Stomach smooth muscle (tissue), 2 donors: ENCODE results near the gene NOTO.

Source experiments
- H3K27ac ChIP-seq: one replicate; pipeline ENCODE4 v1.7.0; 2013; ENCODE audit warnings: mild to moderate bottlenecking, low read length, inconsistent platforms
- H3K27me3 ChIP-seq, 2 donors: one replicate each; pipeline ENCODE4 v1.7.0; 2013; ENCODE audit warnings: low read length in 2 of 2; ENCODE audit not compliant: insufficient read depth in 2 of 2, control insufficient read depth in 1 of 2
- H3K36me3 ChIP-seq, 2 donors: one replicate each; pipeline ENCODE4 v1.7.0; 2013; ENCODE audit warnings: low read length in 2 of 2; ENCODE audit not compliant: control insufficient read depth in 2 of 2, insufficient read depth in 2 of 2
- H3K4me1 ChIP-seq: one replicate; pipeline ENCODE4 v1.7.0; 2013; ENCODE audit warnings: low read length; ENCODE audit not compliant: control insufficient read depth, insufficient read depth
- H3K4me3 ChIP-seq, 2 donors: one replicate each; pipeline ENCODE4 v1.7.0; 2013; ENCODE audit warnings: low read length in 2 of 2
- H3K9ac ChIP-seq, 2 donors: one replicate each; pipeline ENCODE4 v1.7.0; 2013; ENCODE audit warnings: low read length in 2 of 2, mild to moderate bottlenecking in 1 of 2
- H3K9me3 ChIP-seq, 2 donors: one replicate each; pipeline ENCODE4 v1.7.0; 2013; ENCODE audit warnings: low read length in 2 of 2; ENCODE audit not compliant: control insufficient read depth in 2 of 2
- donor health status: healthy.
- donor health status: Pancreatic carcinoma.

Gene NOTO

DNA sequence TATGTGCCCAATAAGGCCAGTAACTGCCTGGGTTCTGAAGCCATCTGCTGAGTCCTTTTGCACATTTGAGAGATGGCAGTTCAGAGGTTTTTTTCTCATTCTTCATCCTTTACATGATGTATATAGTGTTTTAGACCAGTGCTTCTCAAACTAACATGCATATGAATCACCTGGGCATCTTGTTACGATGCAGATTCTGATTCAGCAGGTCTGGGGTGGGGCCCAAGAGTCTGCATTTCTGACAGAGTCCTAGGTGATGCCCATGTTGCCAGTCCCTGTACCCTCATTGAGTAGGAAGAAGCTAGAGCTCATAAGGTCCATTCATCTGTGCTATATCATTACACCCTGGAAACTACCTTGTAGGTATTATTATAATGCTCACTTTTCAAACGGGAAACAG, 15.5 kb downstream of the NOTO start:
- Histone ChIP-seq H3K9ac (no peak overlapping the region), H3K4me3 (no peak overlapping the region), H3K27me3 (no peaks in the 10 kb centered on the region), H3K36me3 (peaks cover 14 to 36% of the 10 kb centered on the region in 2 donors), H3K27ac (no peak overlapping the region), H3K9me3 (no peaks in the 10 kb centered on the region), H3K4me1 (peaks cover 8% of the 10 kb centered on the region)

GRCh38 chr2:73218298-73218697, 15.9 kb downstream of the NOTO start:
- no peak overlapping the region for H3K27ac ChIP-seq
- no peaks in the 10 kb centered on the region for H3K27me3 ChIP-seq
- H3K9me3 ChIP-seq, result no peaks in the 10 kb centered on the region
- peaks cover 19 to 41% of the 10 kb centered on the region in 2 donors for H3K36me3 ChIP-seq
- no peak overlapping the region for H3K9ac ChIP-seq
- H3K4me3 ChIP-seq, result no peak overlapping the region
- H3K4me1 ChIP-seq, result peaks cover 8% of the 10 kb centered on the region

DNA sequence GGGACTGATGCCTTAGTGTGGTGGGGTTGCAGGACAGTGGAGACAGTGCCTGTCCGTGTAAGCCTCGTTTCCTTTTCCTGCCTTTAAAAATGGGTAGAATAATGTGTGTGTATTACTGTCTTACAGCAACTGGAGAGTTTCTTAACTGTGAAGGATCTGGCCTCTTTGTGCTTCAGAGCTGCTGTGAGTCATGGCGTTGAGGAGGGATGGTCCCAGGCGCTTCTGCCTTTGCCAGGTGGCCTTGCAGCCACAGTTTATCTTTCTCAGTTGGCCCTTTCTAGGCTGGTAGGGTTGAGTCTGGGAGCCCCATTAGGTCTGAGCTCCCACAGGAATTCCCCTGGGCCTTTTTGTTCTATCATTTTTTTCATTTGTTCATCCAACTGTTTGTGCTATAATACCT, 21.4 kb downstream of the NOTO start:
- H3K9ac ChIP-seq, result no peak overlapping the region
- H3K27ac ChIP-seq, result no peak overlapping the region
- no peaks in the 10 kb centered on the region for H3K4me1 ChIP-seq
- no peak overlapping the region for H3K4me3 ChIP-seq
- H3K36me3 ChIP-seq, result peaks cover 46 to 63% of the 10 kb centered on the region in 2 donors
- H3K27me3 ChIP-seq, result no peaks in the 10 kb centered on the region
- no peaks in the 10 kb centered on the region for H3K9me3 ChIP-seq

- Histone ChIP-seq H3K9me3 (no peaks in the 10 kb centered on the region), H3K36me3 (peaks cover 46 to 56% of the 10 kb centered on the region in 2 donors), H3K9ac (no peak overlapping the region), H3K4me3 (no peak overlapping the region), H3K4me1 (no peaks in the 10 kb centered on the region), H3K27me3 (no peaks in the 10 kb centered on the region), H3K27ac (no peak overlapping the region)
These were observed 23.4 kb downstream of the NOTO start for GRCh38 chr2:73225513-73226360.

DNA sequence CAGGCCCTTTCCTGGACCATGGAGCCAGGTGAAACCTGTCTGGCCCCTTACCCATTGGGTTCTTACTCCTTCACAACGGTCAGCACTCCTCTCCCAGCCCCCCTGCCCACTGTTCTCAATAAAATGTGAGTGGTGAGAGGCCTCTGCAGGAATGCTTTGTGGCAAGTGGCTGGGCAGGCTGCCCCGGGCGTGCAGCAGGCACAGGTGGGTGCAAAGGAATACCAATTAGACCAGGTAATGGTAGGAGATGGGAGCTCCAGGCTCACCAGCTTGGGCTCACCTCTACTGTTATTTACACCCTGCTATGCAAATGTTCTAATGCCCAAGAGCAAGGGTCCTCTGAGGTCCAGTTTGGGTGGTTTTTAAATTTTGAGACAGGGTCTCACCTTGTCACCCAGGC, 24.7 kb downstream of the NOTO start:
- Histone ChIP-seq H3K9me3 (no peaks in the 10 kb centered on the region), H3K4me1 (no peaks in the 10 kb centered on the region), H3K4me3 (no peak overlapping the region), H3K36me3 (peaks cover 36 to 44% of the 10 kb centered on the region in 2 donors), H3K9ac (no peak overlapping the region), H3K27ac (no peak overlapping the region), H3K27me3 (no peaks in the 10 kb centered on the region)

GRCh38 chr2:73228631-73229030, 26.3 kb downstream of the NOTO start:
- Histone ChIP-seq H3K9me3 (no peaks in the 10 kb centered on the region), H3K36me3 (peaks cover 24 to 31% of the 10 kb centered on the region in 2 donors), H3K4me3 (no peak overlapping the region), H3K9ac (no peak overlapping the region), H3K27me3 (no peaks in the 10 kb centered on the region), H3K4me1 (peaks cover 10% of the 10 kb centered on the region), H3K27ac (no peak overlapping the region)

DNA sequence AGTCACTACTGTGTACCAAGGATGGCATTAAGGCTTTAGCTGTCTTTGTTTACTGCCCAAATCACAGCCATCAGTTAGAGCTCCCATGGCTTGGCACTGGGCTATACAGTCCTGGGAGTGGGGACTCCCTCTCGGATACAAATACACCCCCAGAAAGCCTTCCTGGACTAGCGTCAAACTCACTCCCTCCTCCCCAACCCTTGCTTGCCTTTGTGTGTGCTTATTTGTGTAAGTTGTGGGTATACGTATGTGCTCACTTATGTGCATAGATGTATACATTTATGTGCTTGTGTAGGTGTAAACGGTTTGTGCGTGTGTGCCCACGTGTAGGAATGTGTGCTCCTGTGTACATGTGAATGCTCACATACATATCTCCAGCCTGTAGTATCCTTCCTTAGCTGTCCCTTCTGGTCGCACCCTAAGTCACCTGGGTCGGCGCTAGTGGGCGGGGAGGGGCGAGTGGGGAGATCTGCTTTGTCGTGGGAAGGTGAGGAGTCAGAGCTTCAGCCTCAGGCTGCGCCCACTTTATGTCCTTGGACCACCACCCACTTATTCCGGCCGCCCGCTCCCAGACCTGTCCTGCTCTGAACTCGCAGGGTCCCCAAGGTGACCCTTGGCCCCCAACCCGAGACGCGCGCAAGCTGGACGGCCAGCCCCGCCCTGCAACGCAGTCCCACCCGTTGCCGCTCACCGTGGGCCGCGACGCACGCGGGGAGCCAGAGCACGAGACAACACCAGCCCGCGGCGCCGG, 30.2 kb downstream of the NOTO start:
- Histone ChIP-seq H3K27ac (peak overlapping the region; percentile 90), H3K4me3 (peak overlapping the region; percentile 92 to 97), H3K9ac (peak overlapping the region; percentile 86 to 88), H3K4me1 (peaks cover 28% of the 10 kb centered on the region), H3K9me3 (no peaks in the 10 kb centered on the region), H3K36me3 (peaks cover 12 to 14% of the 10 kb centered on the region in 2 donors), H3K27me3 (no peaks in the 10 kb centered on the region)

GRCh38 chr2:73233154-73233931, 31.0 kb downstream of the NOTO start, which contains the start of gene PRADC1:
TSS of gene PRADC1 (minus strand) at chr2:73233239. CDS start at chr2:73233160, 79 bp downstream.
- H3K4me3 ChIP-seq, result peak within 1 kb of the TSS; percentile 92 to 97
- H3K27ac ChIP-seq, result peak within 1 kb of the TSS; percentile 90
- peaks cover 30% of the 10 kb centered on the region for H3K4me1 ChIP-seq
- H3K9ac ChIP-seq, result peak within 1 kb of the TSS; percentile 88 to 92
- no peaks in the 10 kb centered on the region for H3K9me3 ChIP-seq
- H3K36me3 ChIP-seq, result peaks cover 5 to 12% of the 10 kb centered on the region in 2 donors
- no peaks in the 10 kb centered on the region for H3K27me3 ChIP-seq

DNA sequence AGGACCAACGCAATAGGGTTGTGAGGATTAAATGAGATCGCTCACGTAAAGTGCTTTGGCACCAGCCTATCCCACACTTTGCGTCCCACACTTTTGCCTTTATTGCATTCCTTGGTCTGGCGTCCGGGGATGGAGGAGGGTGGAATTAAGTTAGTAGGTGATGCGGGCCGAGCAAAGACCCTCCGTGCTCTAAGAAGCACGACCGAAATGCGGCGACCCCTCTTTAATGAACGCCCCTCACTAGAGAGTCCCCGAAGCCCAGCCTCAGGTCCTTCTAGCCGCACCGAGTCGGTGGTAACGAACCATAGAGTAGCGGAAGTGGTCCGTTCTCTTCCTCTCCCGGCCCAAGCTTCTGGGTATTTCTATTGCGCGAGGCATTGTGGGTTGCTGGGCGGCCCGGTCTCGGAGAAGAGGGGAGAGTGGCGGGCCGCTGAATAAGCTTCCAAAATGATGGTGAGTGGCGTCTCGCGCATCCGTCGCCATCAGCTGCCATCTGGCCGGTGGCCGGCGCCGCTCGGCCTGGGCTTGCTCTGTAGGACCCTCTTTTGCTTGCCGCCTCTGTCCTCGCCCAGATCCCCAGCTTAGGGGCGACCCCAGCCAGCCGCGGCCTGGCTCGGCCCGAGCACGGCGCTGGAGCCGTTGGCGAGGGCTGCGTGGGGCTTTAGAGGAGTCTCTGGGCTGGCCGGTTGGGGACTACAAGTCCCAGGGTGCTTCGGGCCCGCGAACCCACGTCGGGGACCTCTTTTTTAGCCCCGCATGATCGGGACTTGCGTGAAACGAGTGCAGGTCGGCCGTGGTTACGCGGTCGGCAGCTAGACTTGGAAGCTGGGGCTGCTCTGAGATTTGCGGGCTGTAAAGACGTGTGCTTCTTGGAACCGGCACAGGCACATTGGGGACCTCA, 31.8 kb downstream of the NOTO start, which contains the start of gene CCT7:
TSS of gene CCT7 (plus strand) at position 377 of the 901 bp plus-strand sequence. CDS start at position 448, 71 bp downstream.
- Histone ChIP-seq H3K4me1 (peaks cover 32% of the 10 kb centered on the region), H3K27me3 (no peaks in the 10 kb centered on the region), H3K9ac (peak within 1 kb of the TSS; percentile 83 to 92)

More for the DNA sequence above, 31.8 kb downstream of the NOTO start, which contains the start of gene CCT7:
- Histone ChIP-seq H3K4me3 (peak within 1 kb of the TSS; percentile 92 to 97), H3K36me3 (peaks cover 3 to 9% of the 10 kb centered on the region in 2 donors), H3K27ac (peak within 1 kb of the TSS; percentile 90), H3K9me3 (no peaks in the 10 kb centered on the region)
